ENCODE results near the gene IQSEC1.
A peak's percentile ranks its signal among the peaks of the same experiment; 100 is the strongest.

The IQSEC1 gene

GRCh38 chr3:12967606-12968351, 105.5 kb downstream of the IQSEC1 start:
- peak; percentile 84 for DNase-seq (ENCODE audit: low read depth)

DNA sequence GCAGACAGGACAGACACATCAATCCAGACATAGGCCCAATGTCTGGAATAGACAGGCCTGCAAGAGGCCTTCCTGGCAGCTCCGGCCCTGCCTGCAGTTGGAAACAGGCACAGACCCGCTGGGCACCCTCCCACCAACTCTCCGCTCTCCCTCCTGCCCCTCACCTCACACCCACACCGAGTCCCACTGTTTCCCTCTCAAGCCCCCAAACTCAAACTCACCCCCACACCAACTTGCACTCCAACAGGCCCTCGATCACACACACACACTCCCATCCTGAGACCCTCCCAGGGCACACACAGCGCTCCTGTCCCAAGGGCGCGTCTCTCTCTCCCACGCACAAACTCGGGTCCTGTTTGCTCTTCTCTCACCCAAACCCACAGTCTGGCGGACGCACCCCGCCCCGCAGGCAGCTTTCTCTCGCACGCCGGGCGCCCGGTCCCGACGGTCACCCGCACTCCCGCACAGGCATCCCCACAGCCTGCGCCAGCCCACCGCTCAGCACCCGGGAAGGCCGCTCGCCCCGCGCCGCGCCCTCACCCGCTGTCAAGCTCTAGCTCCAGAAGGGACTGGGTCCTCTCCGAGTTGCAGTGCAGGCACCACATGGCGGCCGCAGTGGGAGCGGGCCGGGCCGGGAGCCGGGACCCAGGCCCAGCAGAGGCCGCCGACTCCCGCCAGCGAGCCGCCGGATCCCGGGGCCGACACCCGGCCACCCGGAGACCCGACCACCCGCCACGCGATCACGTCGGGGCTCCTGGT, 106.2 kb downstream of the IQSEC1 start:
- DNase-seq (ENCODE audit: low read depth): no peak

- no peak for DNase-seq (ENCODE audit: low read depth)
Observed at GRCh38 chr3:12965999-12966846, 107.0 kb downstream of the IQSEC1 start.

DNA sequence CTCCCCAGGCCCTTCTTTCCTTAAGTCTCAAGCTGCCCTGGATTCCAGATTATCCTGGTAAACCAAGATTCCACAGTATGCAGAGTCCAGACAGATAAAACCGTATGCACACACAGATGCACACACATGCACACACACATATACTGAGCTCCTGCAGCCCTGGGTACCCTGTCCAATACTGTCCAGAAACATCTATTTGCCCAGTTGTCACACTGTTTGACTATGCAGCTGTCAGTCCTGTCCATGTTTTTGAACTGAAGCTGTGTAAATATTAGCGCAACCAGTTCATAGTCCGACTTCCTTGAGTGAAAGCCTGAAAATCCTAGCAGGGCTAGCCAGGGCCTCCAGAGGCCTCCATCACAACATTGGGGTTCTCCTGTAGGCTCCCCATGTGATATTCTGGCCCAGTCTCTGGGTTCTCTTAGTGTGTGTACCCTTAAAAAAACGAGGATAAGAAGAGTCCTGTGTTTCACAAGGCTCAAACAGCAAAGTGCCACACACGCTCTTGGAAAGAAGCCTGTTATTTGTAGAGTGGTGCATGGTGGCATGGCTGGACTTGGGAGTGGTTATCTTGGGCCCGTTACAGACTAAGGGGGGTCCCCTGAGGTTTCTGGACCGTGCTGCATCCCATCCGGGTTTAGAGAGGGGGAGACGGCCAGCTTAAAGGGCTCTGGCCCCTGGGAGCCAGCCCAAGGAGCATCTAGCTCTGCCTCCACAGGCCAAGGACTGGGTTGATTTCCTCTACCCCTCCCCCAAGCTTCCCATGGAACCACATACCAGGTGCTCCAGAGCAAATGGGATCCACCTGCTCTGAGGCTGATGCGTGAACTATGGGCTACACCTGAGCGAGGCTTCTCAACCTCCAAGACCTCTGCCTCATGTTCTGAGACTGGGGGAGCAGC, 108.3 kb downstream of the IQSEC1 start:
- DNase-seq (ENCODE audit: low read depth): no peak

- DNase-seq (ENCODE audit: low read depth): no peak
Observed at GRCh38 chr3:12963922-12964701, 109.1 kb downstream of the IQSEC1 start.

- DNase-seq (ENCODE audit: low read depth): no peak
Observed at GRCh38 chr3:12963231-12963896, 109.9 kb downstream of the IQSEC1 start.

GRCh38 chr3:12962292-12962691, 110.9 kb downstream of the IQSEC1 start:
- DNase-seq (ENCODE audit: low read depth): no peak

DNA sequence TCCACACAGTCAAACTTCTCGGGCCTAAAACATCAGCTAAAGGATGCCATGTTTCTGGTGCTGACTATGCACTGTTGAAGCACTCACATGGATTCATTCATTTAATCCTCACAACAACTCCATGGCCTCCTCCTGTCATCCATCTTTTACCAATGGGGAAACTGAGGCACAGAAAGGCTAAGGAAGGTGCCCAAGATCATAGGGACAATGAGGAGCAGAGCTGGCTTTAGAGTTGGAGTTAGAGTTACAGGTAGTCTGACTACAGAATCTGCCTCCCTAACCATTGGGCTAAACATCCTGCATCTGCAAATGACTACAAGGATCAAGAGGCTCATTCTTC, 111.6 kb downstream of the IQSEC1 start:
- DNase-seq (ENCODE audit: low read depth): no peak

- DNase-seq (ENCODE audit: low read depth): no peak
Observed at GRCh38 chr3:12961007-12961696, 112.1 kb downstream of the IQSEC1 start.

GRCh38 chr3:12960497-12960896, 112.7 kb downstream of the IQSEC1 start:
- DNase-seq (ENCODE audit: low read depth): no peak

DNA sequence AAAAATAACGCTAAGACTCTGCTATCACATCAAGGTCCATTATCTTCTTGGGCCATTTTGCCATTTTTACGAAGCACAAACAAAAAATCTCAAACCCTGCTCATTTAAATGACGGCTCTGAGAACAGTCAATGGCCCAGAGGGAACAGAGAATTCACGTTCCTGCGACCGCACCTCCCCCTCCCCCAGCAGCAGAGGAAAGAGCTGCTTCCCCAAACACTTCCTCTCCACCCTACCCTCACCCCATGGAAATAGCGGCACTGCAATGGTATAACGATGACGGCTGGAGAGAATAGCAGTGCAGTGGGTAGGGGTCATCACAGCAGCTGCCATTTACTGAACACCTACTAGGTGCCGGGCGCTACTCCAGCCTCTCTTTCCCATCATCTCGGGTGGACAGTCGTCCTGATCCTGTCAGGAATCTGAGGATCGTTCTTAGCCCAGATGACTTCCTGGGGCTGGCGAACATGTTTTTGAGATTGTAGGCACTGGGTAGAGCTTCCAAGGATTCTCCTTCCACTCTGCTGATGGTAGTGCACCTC, 113.3 kb downstream of the IQSEC1 start:
- no peak for DNase-seq (ENCODE audit: low read depth)

DNA sequence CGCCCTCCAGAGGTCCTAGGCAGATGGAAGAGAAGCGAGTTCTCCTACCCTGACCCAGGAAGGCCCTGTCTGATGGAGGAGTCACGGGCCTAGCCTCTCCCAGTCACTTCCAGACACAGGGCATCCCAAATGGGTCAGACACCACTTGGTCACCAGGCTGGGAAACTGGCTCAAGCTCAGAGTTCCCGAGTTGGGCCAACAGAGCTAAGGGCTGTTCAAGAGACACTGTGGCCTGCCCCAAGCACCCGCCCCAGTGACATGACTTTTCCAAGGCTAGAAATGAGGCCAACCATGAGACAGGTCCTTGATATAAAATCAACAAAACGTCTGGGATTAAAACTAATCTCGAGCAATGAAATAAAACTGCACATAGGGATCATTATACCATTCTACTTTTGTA, 113.8 kb downstream of the IQSEC1 start:
- DNase-seq (ENCODE audit: low read depth): no peak

DNA sequence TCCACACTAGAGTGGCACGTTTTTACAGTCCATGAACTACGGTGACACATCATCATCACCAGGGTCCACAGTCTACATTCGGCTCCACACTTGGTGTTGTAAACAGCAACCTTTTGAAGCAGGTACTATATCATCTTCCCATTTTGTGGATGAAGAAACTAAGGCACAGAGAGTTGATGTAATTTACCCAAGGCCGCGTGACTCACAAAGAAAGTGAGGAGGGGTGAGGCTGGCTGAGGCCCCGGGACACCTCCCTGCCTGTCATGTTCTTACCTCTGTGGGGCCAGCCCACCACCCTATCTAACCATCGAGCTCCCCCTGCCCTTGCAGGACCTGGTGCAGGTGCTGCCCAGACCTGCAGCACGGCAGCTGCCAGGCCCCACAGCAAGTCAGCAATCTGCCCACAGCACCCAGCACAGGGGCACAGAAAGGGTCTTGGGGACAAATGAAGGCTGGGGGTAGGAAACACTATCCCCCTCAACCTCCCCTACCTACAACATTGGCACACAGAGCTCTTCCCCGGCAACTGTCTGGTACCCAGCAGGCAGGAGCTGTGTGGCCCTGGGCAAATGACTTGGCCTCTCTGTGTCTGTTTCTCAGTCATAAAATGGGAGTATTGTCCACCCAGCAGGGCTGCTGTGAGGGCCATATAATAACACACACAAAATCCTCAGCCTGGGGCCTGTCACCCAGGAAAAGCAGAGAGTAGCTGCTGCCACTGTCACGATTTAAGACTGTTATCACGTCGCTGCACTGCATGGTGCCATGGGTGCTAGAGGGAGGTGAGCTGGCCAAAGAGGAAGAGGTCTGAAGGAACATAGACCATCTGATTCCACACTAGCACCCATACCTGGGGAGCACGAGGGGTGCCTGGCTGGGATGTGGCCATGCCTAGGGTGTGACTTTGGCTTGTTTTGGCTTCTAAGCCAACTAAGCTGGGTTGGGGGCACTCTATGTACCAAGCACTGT, 115.1 kb downstream of the IQSEC1 start:
- DNase-seq (ENCODE audit: low read depth): no peak

GRCh38 chr3:12957339-12957738, 115.9 kb downstream of the IQSEC1 start:
- DNase-seq (ENCODE audit: low read depth): no peak

DNA sequence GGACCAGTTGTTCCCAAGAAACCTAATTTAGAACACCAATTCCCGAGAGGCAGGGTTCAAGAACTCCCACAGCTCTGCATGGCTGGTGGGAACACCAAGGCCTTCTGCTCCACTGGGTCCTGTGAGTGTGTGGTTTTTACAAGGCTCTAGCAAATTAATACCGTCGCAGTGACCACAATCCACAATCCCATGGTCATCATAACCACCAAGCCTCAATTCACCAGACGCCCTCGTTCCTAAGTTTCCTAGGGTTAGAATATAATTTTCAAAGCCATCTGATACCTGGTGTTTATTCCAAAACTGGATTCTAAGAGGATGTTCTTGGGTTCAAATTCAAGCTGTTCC, 116.9 kb downstream of the IQSEC1 start:
- DNase-seq (ENCODE audit: low read depth): no peak

GRCh38 chr3:12955651-12956315, 117.4 kb downstream of the IQSEC1 start:
- DNase-seq (ENCODE audit: low read depth): no peak

- no peak for DNase-seq (ENCODE audit: low read depth)
Observed at GRCh38 chr3:12954891-12955650, 118.2 kb downstream of the IQSEC1 start.

Measured in stimulated activated CD4-positive, alpha-beta T cell treated with anti-CD3 and anti-CD28 coated beads, Interleukin-2, amount 100 ng/mL, for 4 hours (primary cell).